WTC11 (cell line): Measurements from ENCODE around the gene HOXB8. TPM values are rescaled to one million over a fixed set of nuclear protein-coding genes. Genes with fewer than 3 reads are reported as not detected.

Experiments used
- ATAC-seq: fragments of 200-7000 bp; cut with Tn5 transposase; 2 replicates; pipeline ENCODE4 v1.10.0; 2021; ENCODE audit warnings: mild to moderate bottlenecking, moderate library complexity
- CTCF ChIA-PET: fragments of 300-600 bp; sonication (Branson Sonifier 250); formaldehyde crosslinking; loops from one replicate; lab custom pipeline; 2021; ENCODE audit warnings: antibody characterized with exemption; lab: Charles Lee
- POLR2A ChIA-PET: fragments of 350-600 bp; sonication (Branson Sonifier 250); formaldehyde crosslinking; loops from one replicate; lab custom pipeline; 2021; ENCODE audit warnings: antibody characterized with exemption; lab: Charles Lee
- DNase-seq: peaks from one replicate; pipeline ENCODE4 v3.0.0; 2021; ENCODE audit warnings: low spot score
- H3K27ac Mint-ChIP-seq: 2 replicates; pipeline ENCODE4 v1.8.0; 2021; ENCODE audit warnings: mixed read lengths
- H3K27me3 Mint-ChIP-seq: 2 replicates; pipeline ENCODE4 v1.8.0; 2021; ENCODE audit warnings: low read depth, mild to moderate bottlenecking, moderate library complexity, mixed read lengths
- H3K36me3 Mint-ChIP-seq: 2 replicates; pipeline ENCODE4 v1.8.0; 2021; ENCODE audit warnings: mixed read lengths
- H3K4me1 Mint-ChIP-seq: 2 replicates; pipeline ENCODE4 v1.8.0; 2022; ENCODE audit warnings: mixed read lengths
- H3K4me3 Mint-ChIP-seq: 2 replicates; pipeline ENCODE4 v1.8.0; 2021; ENCODE audit warnings: mild to moderate bottlenecking, moderate library complexity, mixed read lengths
- H3K9me3 Mint-ChIP-seq: 2 replicates; pipeline ENCODE4 v1.8.0; 2021; ENCODE audit warnings: mixed read lengths
- ETV6 ChIP-seq: sonication (generic); formaldehyde crosslinking; IDR thresholded peaks from 2 replicates; pipeline ENCODE4 v1.8.1; 2022; ENCODE audit warnings: mild to moderate bottlenecking, missing genetic modification reagents
- FOXJ3 ChIP-seq: sonication (generic); formaldehyde crosslinking; IDR thresholded peaks from 2 replicates; pipeline ENCODE4 v1.9.0; 2021; ENCODE audit warnings: missing genetic modification reagents, mild to moderate bottlenecking, borderline replicate concordance
- MYBL2 ChIP-seq: sonication (generic); formaldehyde crosslinking; IDR thresholded peaks from 2 replicates; pipeline ENCODE4 v1.8.1; 2023; ENCODE audit warnings: mild to moderate bottlenecking, moderate library complexity, missing genetic modification reagents
- NR1H2 ChIP-seq: sonication (generic); formaldehyde crosslinking; IDR thresholded peaks from 2 replicates; pipeline ENCODE4 v1.9.0; 2021; ENCODE audit warnings: mild to moderate bottlenecking, moderate library complexity, missing genetic modification reagents
- NR3C1 ChIP-seq: sonication (generic); formaldehyde crosslinking; conservative IDR thresholded peaks from 2 replicates; pipeline ENCODE4 v1.8.1; 2023; ENCODE audit warnings: low read depth, mild to moderate bottlenecking, missing genetic modification reagents
- OVOL2 ChIP-seq: fragments of 250-450 bp; sonication (Bioruptor Pico); IDR thresholded peaks from 2 replicates; pipeline ENCODE4 v1.9.0; 2021; ENCODE audit warnings: mild to moderate bottlenecking, borderline replicate concordance
- SMAD3 ChIP-seq: sonication (generic); formaldehyde crosslinking; IDR thresholded peaks from 2 replicates; pipeline ENCODE4 v1.8.0; 2022; ENCODE audit warnings: missing genetic modification reagents, mild to moderate bottlenecking, borderline replicate concordance
- TEAD4 ChIP-seq: sonication (generic); formaldehyde crosslinking; IDR thresholded peaks from 2 replicates; pipeline ENCODE4 v1.8.0; 2022; ENCODE audit warnings: mild to moderate bottlenecking, missing genetic modification reagents
- TP53 ChIP-seq: sonication (generic); formaldehyde crosslinking; IDR thresholded peaks from 2 replicates; pipeline ENCODE4 v1.8.1; 2023; ENCODE audit warnings: mild to moderate bottlenecking, missing genetic modification reagents
- ZNF416 ChIP-seq: fragments of 250-450 bp; sonication (Bioruptor Pico); IDR thresholded peaks from 2 replicates; pipeline ENCODE4 v1.9.0; 2021; ENCODE audit warnings: mild to moderate bottlenecking, inconsistent platforms
- total RNA-seq: library from RNA; stranded (reverse); gene quantifications from 3 replicates; pipeline ENCODE4 v1.2.3, GENCODE V29; 2021
- TF ChIP-seq, protein P1 (sequence below): fragments of 250-450 bp; sonication (Bioruptor Pico); IDR thresholded peaks from 2 replicates; pipeline ENCODE4 v2.1.2; 2022; ENCODE audit warnings: mild to moderate bottlenecking, moderate library complexity
- TF ChIP-seq, protein P2 (sequence below): sonication (generic); formaldehyde crosslinking; IDR thresholded peaks from 2 replicates; pipeline ENCODE4 v1.8.1; 2022; ENCODE audit warnings: mild to moderate bottlenecking, missing genetic modification reagents, moderate library complexity, borderline replicate concordance
- TF ChIP-seq, protein P3 (sequence below): sonication (generic); formaldehyde crosslinking; IDR thresholded peaks from 2 replicates; pipeline ENCODE4 v1.8.0; 2022; ENCODE audit warnings: mild to moderate bottlenecking, missing genetic modification reagents
- TF ChIP-seq, protein P4 (sequence below): sonication (generic); formaldehyde crosslinking; IDR thresholded peaks from 2 replicates; pipeline ENCODE4 v1.8.1; 2023; ENCODE audit warnings: mild to moderate bottlenecking, missing genetic modification reagents, moderate library complexity
- TF ChIP-seq, protein P5 (sequence below): sonication (generic); formaldehyde crosslinking; IDR thresholded peaks from 2 replicates; pipeline ENCODE4 v1.8.0; 2022; ENCODE audit warnings: mild to moderate bottlenecking, missing genetic modification reagents
- TF ChIP-seq, protein P6 (sequence below): sonication (generic); formaldehyde crosslinking; conservative IDR thresholded peaks from 2 replicates; pipeline ENCODE4 v1.8.1; 2022; ENCODE audit warnings: mild to moderate bottlenecking, missing genetic modification reagents
- TF ChIP-seq, protein P7 (sequence below): fragments of 250-450 bp; sonication (Bioruptor Pico); IDR thresholded peaks from 2 replicates; pipeline ENCODE4 v1.9.0; 2021; ENCODE audit warnings: mild to moderate bottlenecking
- TF ChIP-seq, protein P8 (sequence below): fragments of 250-450 bp; sonication (Bioruptor Pico); IDR thresholded peaks from 2 replicates; pipeline ENCODE4 v1.8.0; 2021; ENCODE audit warnings: mild to moderate bottlenecking
- TF ChIP-seq, protein P9 (sequence below): sonication (generic); formaldehyde crosslinking; IDR thresholded peaks from 2 replicates; pipeline ENCODE4 v1.8.1; 2023; ENCODE audit warnings: mild to moderate bottlenecking, missing genetic modification reagents
- TF ChIP-seq, protein P10 (sequence below): fragments of 250-450 bp; sonication (Bioruptor Pico); IDR thresholded peaks from 2 replicates; pipeline ENCODE4 v1.9.0; 2021; ENCODE audit warnings: mild to moderate bottlenecking
- TF ChIP-seq, protein P11 (sequence below): sonication (generic); formaldehyde crosslinking; IDR thresholded peaks from 2 replicates; pipeline ENCODE4 v1.8.0; 2023; ENCODE audit warnings: missing genetic modification reagents

Gene HOXB8
- total RNA-seq, 1 experiment from 2014 or later: not detected

DNA sequence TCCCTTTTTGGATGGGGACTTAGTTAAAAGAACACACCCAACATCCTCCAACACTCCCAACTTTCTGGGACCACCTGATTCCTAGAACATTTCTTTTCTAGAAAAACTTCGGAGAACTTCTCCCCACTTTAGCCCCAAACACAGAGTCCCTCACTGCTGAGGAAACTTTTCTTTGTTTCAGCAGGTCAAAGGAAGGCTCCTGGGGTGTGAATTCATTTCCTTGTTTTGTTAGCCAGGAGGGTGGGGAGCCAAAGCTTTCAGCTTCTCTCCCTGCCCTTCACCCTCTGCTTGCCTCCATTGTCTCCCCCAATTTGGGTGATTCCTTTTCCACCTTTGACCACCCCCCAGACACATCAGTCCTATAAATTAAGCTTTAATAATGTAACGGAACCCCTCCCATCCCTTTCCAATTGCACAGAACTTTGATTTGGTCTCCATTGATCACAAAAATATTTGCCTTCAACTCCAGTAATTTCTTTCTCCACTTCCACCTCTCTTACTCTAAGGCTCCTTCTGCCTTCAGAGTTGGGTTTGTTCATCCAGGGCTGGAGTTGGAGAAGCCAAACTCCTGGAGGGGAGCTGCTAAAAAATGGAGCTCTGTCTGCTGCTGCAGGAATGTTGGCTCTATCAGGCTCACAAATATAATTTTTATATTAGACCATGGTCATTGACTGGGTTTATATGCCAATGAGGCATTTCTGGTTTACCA lies 47.3 kb downstream of the HOXB8 start:
- H3K9me3 Mint-ChIP-seq: no peaks in the 10 kb centered on the region
- ChIA-PET CTCF (interaction anchor here (0.6 to 1.0 kb wide), 2 partner anchors 69 to 104 kb away, joined by 3 to 8 read pairs (median 4); no protein-coding TSS in a partner anchor), POLR2A (no interaction called here)
- peaks cover 13% of the 10 kb centered on the region; the same call in 1 of the 2 replicates for H3K27me3 Mint-ChIP-seq
- H3K27ac Mint-ChIP-seq: no peak overlapping the region
- TF ChIP-seq FOXJ3 (CRISPR knock-in tag) (no peak), TEAD4 (no peak), TP53 (CRISPR knock-in tag) (no peak), ETV6 (no peak), OVOL2 (CRISPR knock-in tag) (no peak), SMAD3 (CRISPR knock-in tag) (no peak), ZNF416 (CRISPR knock-in tag) (no peak), NR3C1 (CRISPR knock-in tag) (no peak), MYBL2 (CRISPR knock-in tag) (no peak), NR1H2 (CRISPR knock-in tag) (no peak)
- TF ChIP-seq, protein P1, sequence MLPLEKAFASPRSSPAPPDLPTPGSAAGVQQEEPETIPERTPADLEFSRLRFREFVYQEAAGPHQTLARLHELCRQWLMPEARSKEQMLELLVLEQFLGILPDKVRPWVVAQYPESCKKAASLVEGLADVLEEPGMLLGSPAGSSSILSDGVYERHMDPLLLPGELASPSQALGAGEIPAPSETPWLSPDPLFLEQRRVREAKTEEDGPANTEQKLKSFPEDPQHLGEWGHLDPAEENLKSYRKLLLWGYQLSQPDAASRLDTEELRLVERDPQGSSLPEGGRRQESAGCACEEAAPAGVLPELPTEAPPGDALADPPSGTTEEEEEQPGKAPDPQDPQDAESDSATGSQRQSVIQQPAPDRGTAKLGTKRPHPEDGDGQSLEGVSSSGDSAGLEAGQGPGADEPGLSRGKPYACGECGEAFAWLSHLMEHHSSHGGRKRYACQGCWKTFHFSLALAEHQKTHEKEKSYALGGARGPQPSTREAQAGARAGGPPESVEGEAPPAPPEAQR: no peak
- TF ChIP-seq, protein P2, sequence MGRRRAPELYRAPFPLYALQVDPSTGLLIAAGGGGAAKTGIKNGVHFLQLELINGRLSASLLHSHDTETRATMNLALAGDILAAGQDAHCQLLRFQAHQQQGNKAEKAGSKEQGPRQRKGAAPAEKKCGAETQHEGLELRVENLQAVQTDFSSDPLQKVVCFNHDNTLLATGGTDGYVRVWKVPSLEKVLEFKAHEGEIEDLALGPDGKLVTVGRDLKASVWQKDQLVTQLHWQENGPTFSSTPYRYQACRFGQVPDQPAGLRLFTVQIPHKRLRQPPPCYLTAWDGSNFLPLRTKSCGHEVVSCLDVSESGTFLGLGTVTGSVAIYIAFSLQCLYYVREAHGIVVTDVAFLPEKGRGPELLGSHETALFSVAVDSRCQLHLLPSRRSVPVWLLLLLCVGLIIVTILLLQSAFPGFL: no peak
- TF ChIP-seq, protein P3, sequence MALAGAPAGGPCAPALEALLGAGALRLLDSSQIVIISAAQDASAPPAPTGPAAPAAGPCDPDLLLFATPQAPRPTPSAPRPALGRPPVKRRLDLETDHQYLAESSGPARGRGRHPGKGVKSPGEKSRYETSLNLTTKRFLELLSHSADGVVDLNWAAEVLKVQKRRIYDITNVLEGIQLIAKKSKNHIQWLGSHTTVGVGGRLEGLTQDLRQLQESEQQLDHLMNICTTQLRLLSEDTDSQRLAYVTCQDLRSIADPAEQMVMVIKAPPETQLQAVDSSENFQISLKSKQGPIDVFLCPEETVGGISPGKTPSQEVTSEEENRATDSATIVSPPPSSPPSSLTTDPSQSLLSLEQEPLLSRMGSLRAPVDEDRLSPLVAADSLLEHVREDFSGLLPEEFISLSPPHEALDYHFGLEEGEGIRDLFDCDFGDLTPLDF (CRISPR knock-in tag): no peak
- TF ChIP-seq, protein P4, sequence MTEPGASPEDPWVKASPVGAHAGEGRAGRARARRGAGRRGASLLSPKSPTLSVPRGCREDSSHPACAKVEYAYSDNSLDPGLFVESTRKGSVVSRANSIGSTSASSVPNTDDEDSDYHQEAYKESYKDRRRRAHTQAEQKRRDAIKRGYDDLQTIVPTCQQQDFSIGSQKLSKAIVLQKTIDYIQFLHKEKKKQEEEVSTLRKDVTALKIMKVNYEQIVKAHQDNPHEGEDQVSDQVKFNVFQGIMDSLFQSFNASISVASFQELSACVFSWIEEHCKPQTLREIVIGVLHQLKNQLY (CRISPR knock-in tag): no peak
- TF ChIP-seq, protein P5, sequence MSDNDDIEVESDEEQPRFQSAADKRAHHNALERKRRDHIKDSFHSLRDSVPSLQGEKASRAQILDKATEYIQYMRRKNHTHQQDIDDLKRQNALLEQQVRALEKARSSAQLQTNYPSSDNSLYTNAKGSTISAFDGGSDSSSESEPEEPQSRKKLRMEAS (CRISPR knock-in tag): no peak
- TF ChIP-seq, protein P6, sequence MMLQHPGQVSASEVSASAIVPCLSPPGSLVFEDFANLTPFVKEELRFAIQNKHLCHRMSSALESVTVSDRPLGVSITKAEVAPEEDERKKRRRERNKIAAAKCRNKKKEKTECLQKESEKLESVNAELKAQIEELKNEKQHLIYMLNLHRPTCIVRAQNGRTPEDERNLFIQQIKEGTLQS: no peak
- TF ChIP-seq, protein P7, sequence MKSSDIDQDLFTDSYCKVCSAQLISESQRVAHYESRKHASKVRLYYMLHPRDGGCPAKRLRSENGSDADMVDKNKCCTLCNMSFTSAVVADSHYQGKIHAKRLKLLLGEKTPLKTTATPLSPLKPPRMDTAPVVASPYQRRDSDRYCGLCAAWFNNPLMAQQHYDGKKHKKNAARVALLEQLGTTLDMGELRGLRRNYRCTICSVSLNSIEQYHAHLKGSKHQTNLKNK (CRISPR knock-in tag): no peak
- ATAC-seq (peak; percentile 8; the same call in 1 of the 2 replicates), DNase-seq (no peak)
- H3K4me1 Mint-ChIP-seq: peaks cover 30% of the 10 kb centered on the region
- no peaks in the 10 kb centered on the region for H3K36me3 Mint-ChIP-seq
- H3K4me3 Mint-ChIP-seq: no peak overlapping the region

DNA sequence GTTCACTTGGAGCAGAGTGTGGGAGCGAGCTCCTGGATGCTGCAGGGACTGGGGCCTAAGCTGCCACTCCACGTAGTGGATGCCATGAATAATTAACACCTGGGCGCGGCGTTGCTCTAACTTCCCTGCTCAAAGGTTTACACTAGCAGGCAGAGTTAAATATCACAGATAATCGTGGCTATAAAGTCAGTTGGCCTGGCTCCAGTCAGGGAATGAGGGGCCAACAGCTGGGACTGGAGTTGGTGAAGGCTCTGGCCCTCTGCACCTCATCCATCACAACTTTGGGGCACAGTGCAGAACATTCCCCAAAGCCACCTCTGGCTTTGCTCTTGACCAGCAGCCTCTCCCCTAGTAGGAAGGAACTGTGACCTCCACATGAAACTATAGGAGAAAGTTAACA lies 47.9 kb downstream of the HOXB8 start:
- Mint-ChIP-seq H3K4me3 (no peak overlapping the region), H3K36me3 (no peaks in the 10 kb centered on the region), H3K4me1 (peaks cover 34% of the 10 kb centered on the region), H3K27me3 (peaks cover 19% of the 10 kb centered on the region; the same call in 1 of the 2 replicates), H3K9me3 (no peaks in the 10 kb centered on the region), H3K27ac (no peak overlapping the region)
- ChIA-PET CTCF (interaction anchor here (0.8 to 1.0 kb wide), 3 partner anchors 21 to 104 kb away, joined by 3 to 8 read pairs (median 3); no protein-coding TSS in a partner anchor), POLR2A (no interaction called here)
- ATAC-seq (no peak), DNase-seq (no peak)
- TF ChIP-seq, protein P8, sequence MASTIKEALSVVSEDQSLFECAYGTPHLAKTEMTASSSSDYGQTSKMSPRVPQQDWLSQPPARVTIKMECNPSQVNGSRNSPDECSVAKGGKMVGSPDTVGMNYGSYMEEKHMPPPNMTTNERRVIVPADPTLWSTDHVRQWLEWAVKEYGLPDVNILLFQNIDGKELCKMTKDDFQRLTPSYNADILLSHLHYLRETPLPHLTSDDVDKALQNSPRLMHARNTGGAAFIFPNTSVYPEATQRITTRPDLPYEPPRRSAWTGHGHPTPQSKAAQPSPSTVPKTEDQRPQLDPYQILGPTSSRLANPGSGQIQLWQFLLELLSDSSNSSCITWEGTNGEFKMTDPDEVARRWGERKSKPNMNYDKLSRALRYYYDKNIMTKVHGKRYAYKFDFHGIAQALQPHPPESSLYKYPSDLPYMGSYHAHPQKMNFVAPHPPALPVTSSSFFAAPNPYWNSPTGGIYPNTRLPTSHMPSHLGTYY (CRISPR knock-in tag): no peak
- TF ChIP-seq TP53 (CRISPR knock-in tag): no peak
- TF ChIP-seq, protein P9, sequence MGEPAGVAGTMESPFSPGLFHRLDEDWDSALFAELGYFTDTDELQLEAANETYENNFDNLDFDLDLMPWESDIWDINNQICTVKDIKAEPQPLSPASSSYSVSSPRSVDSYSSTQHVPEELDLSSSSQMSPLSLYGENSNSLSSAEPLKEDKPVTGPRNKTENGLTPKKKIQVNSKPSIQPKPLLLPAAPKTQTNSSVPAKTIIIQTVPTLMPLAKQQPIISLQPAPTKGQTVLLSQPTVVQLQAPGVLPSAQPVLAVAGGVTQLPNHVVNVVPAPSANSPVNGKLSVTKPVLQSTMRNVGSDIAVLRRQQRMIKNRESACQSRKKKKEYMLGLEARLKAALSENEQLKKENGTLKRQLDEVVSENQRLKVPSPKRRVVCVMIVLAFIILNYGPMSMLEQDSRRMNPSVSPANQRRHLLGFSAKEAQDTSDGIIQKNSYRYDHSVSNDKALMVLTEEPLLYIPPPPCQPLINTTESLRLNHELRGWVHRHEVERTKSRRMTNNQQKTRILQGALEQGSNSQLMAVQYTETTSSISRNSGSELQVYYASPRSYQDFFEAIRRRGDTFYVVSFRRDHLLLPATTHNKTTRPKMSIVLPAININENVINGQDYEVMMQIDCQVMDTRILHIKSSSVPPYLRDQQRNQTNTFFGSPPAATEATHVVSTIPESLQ: no peak
- TF ChIP-seq, protein P10, sequence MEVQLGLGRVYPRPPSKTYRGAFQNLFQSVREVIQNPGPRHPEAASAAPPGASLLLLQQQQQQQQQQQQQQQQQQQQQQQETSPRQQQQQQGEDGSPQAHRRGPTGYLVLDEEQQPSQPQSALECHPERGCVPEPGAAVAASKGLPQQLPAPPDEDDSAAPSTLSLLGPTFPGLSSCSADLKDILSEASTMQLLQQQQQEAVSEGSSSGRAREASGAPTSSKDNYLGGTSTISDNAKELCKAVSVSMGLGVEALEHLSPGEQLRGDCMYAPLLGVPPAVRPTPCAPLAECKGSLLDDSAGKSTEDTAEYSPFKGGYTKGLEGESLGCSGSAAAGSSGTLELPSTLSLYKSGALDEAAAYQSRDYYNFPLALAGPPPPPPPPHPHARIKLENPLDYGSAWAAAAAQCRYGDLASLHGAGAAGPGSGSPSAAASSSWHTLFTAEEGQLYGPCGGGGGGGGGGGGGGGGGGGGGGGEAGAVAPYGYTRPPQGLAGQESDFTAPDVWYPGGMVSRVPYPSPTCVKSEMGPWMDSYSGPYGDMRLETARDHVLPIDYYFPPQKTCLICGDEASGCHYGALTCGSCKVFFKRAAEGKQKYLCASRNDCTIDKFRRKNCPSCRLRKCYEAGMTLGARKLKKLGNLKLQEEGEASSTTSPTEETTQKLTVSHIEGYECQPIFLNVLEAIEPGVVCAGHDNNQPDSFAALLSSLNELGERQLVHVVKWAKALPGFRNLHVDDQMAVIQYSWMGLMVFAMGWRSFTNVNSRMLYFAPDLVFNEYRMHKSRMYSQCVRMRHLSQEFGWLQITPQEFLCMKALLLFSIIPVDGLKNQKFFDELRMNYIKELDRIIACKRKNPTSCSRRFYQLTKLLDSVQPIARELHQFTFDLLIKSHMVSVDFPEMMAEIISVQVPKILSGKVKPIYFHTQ (CRISPR knock-in tag): no peak
- TF ChIP-seq, protein P11, sequence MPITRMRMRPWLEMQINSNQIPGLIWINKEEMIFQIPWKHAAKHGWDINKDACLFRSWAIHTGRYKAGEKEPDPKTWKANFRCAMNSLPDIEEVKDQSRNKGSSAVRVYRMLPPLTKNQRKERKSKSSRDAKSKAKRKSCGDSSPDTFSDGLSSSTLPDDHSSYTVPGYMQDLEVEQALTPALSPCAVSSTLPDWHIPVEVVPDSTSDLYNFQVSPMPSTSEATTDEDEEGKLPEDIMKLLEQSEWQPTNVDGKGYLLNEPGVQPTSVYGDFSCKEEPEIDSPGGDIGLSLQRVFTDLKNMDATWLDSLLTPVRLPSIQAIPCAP (CRISPR knock-in tag): no peak
